WTC11 (cell line): ENCODE measurements around the gene MTF2. TPM values are rescaled to one million over a fixed set of nuclear protein-coding genes. Genes with fewer than 3 reads are reported as not detected.
A peak's percentile ranks its signal among the peaks of the same experiment; 100 is the strongest.

ENCODE experiments used
- ATAC-seq: fragments of 200-7000 bp; cut with Tn5 transposase; 2 replicates; pipeline ENCODE4 v1.10.0; 2021; ENCODE audit warnings: mild to moderate bottlenecking, moderate library complexity
- CTCF ChIA-PET: fragments of 300-600 bp; sonication (Branson Sonifier 250); formaldehyde crosslinking; loops from one replicate; lab custom pipeline; 2021; ENCODE audit warnings: antibody characterized with exemption; lab: Charles Lee
- POLR2A ChIA-PET: fragments of 350-600 bp; sonication (Branson Sonifier 250); formaldehyde crosslinking; loops from one replicate; lab custom pipeline; 2021; ENCODE audit warnings: antibody characterized with exemption; lab: Charles Lee
- DNase-seq: peaks from one replicate; pipeline ENCODE4 v3.0.0; 2021; ENCODE audit warnings: low spot score
- H3K27ac Mint-ChIP-seq: 2 replicates; pipeline ENCODE4 v1.8.0; 2021; ENCODE audit warnings: mixed read lengths
- H3K27me3 Mint-ChIP-seq: 2 replicates; pipeline ENCODE4 v1.8.0; 2021; ENCODE audit warnings: low read depth, mild to moderate bottlenecking, moderate library complexity, mixed read lengths
- H3K36me3 Mint-ChIP-seq: 2 replicates; pipeline ENCODE4 v1.8.0; 2021; ENCODE audit warnings: mixed read lengths
- H3K4me1 Mint-ChIP-seq: 2 replicates; pipeline ENCODE4 v1.8.0; 2022; ENCODE audit warnings: mixed read lengths
- H3K4me3 Mint-ChIP-seq: 2 replicates; pipeline ENCODE4 v1.8.0; 2021; ENCODE audit warnings: mild to moderate bottlenecking, moderate library complexity, mixed read lengths
- H3K9me3 Mint-ChIP-seq: 2 replicates; pipeline ENCODE4 v1.8.0; 2021; ENCODE audit warnings: mixed read lengths
- AFF4 ChIP-seq: sonication (generic); formaldehyde crosslinking; IDR thresholded peaks from 2 replicates; pipeline ENCODE4 v1.8.1; 2023; ENCODE audit warnings: mild to moderate bottlenecking, missing genetic modification reagents, borderline replicate concordance
- ATF2 ChIP-seq: sonication (generic); formaldehyde crosslinking; IDR thresholded peaks from 2 replicates; pipeline ENCODE4 v1.8.1; 2022; ENCODE audit warnings: low read depth, missing genetic modification reagents, borderline replicate concordance
- GABPB1 ChIP-seq: sonication (generic); formaldehyde crosslinking; IDR thresholded peaks from 2 replicates; pipeline ENCODE4 v1.8.1; 2023; ENCODE audit warnings: mild to moderate bottlenecking, missing genetic modification reagents
- NFYB ChIP-seq: sonication (generic); formaldehyde crosslinking; conservative IDR thresholded peaks from 2 replicates; pipeline ENCODE4 v1.8.0; 2022; ENCODE audit warnings: low read depth, missing genetic modification reagents
- NR2C2 ChIP-seq: sonication (generic); formaldehyde crosslinking; IDR thresholded peaks from 2 replicates; pipeline ENCODE4 v1.8.0; 2022; ENCODE audit warnings: mild to moderate bottlenecking, missing genetic modification reagents
- PRDM15 ChIP-seq: sonication (generic); formaldehyde crosslinking; IDR thresholded peaks from 2 replicates; pipeline ENCODE4 v1.8.0; 2022; ENCODE audit warnings: missing genetic modification reagents
- PREB ChIP-seq: sonication (generic); formaldehyde crosslinking; IDR thresholded peaks from 2 replicates; pipeline ENCODE4 v1.8.1; 2022; ENCODE audit warnings: mild to moderate bottlenecking, missing genetic modification reagents, moderate library complexity, borderline replicate concordance
- PRRX2 ChIP-seq: fragments of 250-450 bp; sonication (Bioruptor Pico); IDR thresholded peaks from 2 replicates; pipeline ENCODE4 v1.8.0; 2021; ENCODE audit warnings: mild to moderate bottlenecking
- SMAD4 ChIP-seq: sonication (generic); formaldehyde crosslinking; IDR thresholded peaks from 2 replicates; pipeline ENCODE4 v1.8.0; 2022; ENCODE audit warnings: mild to moderate bottlenecking, missing genetic modification reagents
- ZNF263 ChIP-seq: sonication (generic); formaldehyde crosslinking; IDR thresholded peaks from 2 replicates; pipeline ENCODE4 v1.8.1; 2022; ENCODE audit warnings: low read depth, mild to moderate bottlenecking, moderate library complexity, missing genetic modification reagents
- ZNF396 ChIP-seq: fragments of 250-450 bp; sonication (Bioruptor Pico); IDR thresholded peaks from 2 replicates; pipeline ENCODE4 v1.8.0; 2021; ENCODE audit warnings: mild to moderate bottlenecking, moderate library complexity, borderline replicate concordance
- ZNF512 ChIP-seq: sonication (generic); formaldehyde crosslinking; IDR thresholded peaks from 2 replicates; pipeline ENCODE4 v1.8.1; 2022; ENCODE audit warnings: missing genetic modification reagents, borderline replicate concordance
- total RNA-seq: library from RNA; stranded (reverse); gene quantifications from 3 replicates; pipeline ENCODE4 v1.2.3, GENCODE V29; 2021
- TF ChIP-seq, protein P1 (sequence below): fragments of 250-450 bp; sonication (Bioruptor Pico); IDR thresholded peaks from 2 replicates; pipeline ENCODE4 v1.8.0; 2021; ENCODE audit warnings: mild to moderate bottlenecking
- TF ChIP-seq, protein P2 (sequence below): sonication (generic); formaldehyde crosslinking; conservative IDR thresholded peaks from 2 replicates; pipeline ENCODE4 v1.8.1; 2023; ENCODE audit warnings: mild to moderate bottlenecking, low read depth, missing genetic modification reagents, moderate library complexity
- TF ChIP-seq, protein P3 (sequence below): fragments of 250-450 bp; sonication (Bioruptor Pico); conservative IDR thresholded peaks from 2 replicates; pipeline ENCODE4 v1.9.0; 2021; ENCODE audit warnings: mild to moderate bottlenecking

The MTF2 gene
- total RNA-seq, 1 experiment from 2014 or later: 111 TPM

DNA sequence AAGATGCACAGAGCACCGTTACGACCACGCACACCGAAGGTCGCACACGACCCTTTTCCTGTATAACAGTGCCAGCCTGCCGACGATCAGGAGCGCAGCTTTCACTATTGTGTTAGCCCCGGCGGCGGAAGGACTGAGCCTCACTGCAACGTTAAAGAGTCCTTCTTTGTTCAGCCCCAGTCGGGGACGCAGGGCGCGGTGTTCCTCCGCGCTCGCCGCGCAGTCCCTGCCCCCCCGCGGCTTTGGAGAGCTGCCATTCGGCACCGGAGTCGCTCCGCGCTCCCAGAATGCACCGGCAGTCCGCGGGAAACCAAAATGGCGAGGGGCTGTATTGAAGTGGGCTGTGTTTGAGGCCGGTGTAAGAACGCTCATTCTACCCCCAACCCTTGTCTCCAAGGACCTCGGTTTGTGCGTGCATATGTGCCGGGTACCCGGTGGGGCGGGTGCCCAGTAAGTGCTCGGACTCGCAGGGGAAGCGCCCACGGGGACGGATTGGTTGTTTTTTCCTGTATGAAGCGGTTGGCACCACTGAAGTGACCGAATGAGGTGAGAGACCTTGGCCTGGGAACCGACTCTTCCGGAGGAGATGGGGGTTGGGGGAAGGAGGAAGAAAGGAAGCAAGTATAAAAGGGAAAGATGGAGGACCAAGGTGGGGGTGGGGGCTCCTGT is at the start of gene MTF2 (continued):
- TF ChIP-seq, protein P1, sequence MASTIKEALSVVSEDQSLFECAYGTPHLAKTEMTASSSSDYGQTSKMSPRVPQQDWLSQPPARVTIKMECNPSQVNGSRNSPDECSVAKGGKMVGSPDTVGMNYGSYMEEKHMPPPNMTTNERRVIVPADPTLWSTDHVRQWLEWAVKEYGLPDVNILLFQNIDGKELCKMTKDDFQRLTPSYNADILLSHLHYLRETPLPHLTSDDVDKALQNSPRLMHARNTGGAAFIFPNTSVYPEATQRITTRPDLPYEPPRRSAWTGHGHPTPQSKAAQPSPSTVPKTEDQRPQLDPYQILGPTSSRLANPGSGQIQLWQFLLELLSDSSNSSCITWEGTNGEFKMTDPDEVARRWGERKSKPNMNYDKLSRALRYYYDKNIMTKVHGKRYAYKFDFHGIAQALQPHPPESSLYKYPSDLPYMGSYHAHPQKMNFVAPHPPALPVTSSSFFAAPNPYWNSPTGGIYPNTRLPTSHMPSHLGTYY (CRISPR knock-in tag): peak; percentile 61; the same call in 1 of the 2 replicates
- TF ChIP-seq SMAD4 (peak; percentile 65; the same call in 1 of the 2 replicates), PREB (CRISPR knock-in tag) (peak; percentile 87; the same call in 1 of the 2 replicates), ZNF263 (CRISPR knock-in tag) (peak; percentile 59; the same call in 1 of the 2 replicates), AFF4 (CRISPR knock-in tag) (peak; percentile 99), GABPB1 (CRISPR knock-in tag) (peak; percentile 88), ATF2 (CRISPR knock-in tag) (0 out of 2 replicates have a peak, but pooled peaks have one; percentile 52), NFYB (CRISPR knock-in tag) (peak; percentile 58), PRRX2 (CRISPR knock-in tag) (0 out of 2 replicates have a peak, but pooled peaks have one; percentile 75)
- TF ChIP-seq, protein P2, sequence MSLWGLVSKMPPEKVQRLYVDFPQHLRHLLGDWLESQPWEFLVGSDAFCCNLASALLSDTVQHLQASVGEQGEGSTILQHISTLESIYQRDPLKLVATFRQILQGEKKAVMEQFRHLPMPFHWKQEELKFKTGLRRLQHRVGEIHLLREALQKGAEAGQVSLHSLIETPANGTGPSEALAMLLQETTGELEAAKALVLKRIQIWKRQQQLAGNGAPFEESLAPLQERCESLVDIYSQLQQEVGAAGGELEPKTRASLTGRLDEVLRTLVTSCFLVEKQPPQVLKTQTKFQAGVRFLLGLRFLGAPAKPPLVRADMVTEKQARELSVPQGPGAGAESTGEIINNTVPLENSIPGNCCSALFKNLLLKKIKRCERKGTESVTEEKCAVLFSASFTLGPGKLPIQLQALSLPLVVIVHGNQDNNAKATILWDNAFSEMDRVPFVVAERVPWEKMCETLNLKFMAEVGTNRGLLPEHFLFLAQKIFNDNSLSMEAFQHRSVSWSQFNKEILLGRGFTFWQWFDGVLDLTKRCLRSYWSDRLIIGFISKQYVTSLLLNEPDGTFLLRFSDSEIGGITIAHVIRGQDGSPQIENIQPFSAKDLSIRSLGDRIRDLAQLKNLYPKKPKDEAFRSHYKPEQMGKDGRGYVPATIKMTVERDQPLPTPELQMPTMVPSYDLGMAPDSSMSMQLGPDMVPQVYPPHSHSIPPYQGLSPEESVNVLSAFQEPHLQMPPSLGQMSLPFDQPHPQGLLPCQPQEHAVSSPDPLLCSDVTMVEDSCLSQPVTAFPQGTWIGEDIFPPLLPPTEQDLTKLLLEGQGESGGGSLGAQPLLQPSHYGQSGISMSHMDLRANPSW (CRISPR knock-in tag): 0 out of 2 replicates have a peak, but pooled peaks have one; percentile 32
- TF ChIP-seq, all 79 proteins: peak for 58

DNA sequence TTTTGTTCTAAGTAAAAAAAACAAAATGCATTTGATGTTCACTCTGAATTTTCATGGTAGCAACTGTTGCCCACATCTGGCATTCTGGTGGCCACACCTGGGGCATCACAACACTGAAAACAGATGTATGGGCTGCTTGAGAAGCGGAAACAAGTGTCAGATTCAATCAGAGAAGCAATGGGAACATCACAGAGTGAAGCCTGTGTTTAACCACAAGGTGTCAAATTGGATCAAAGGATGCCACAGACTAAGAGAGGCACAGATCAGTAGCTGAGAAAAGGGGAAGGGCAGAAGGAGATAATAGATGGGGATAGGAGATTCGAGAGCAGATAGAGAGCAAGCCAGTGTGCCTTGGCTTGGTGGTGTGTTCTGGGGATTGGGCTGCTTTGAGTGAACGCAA is 49.8 kb upstream of the MTF2 start:
- Mint-ChIP-seq H3K9me3 (peaks cover 4% of the 10 kb centered on the region), H3K27me3 (no peaks in the 10 kb centered on the region), H3K36me3 (no peaks in the 10 kb centered on the region), H3K27ac (no peak overlapping the region), H3K4me3 (no peak overlapping the region), H3K4me1 (peaks cover 5% of the 10 kb centered on the region; the same call in 1 of the 2 replicates)
- ATAC-seq: no peak
- no peak for DNase-seq
- ChIA-PET CTCF (interaction anchor here (1.0 kb wide), 1 partner anchor 35 kb away, joined by 3 read pairs; no protein-coding TSS in a partner anchor), POLR2A (no interaction called here)
- TF ChIP-seq, protein P3, sequence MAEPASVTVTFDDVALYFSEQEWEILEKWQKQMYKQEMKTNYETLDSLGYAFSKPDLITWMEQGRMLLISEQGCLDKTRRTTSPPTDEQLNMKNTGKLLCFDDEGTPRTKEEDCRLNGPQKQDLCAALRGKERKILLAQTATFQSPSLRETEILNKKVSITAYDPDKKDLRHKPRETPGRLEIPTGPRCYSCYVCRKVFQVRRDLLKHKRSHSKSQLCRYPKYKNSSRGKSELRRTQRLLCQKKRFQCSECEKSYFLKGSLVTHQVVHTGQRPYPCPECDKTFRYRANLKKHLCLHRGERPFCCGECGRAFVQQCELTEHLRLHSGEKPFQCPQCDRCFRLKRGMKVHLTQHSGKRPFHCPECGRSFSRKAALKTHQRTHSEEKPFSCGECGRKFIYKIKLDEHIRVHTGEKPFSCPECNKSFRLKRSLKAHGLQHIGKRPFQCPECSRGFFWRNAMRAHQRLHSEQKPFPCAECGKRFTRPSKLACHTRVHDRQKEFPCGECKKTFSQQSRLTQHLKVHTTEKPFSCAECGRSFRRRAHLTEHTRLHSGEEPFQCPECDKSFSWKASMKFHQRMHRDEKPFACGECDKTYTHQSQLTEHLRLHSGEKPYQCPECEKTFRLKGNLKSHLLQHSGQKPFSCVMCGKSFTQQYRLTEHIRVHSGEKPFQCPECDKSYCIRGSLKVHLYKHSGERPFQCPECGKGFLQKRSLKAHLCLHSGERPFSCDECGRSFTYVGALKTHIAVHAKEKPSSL (CRISPR knock-in tag): no peak
- TF ChIP-seq ZNF512 (no peak), NR2C2 (CRISPR knock-in tag) (no peak), ZNF396 (CRISPR knock-in tag) (no peak), PRDM15 (CRISPR knock-in tag) (no peak)
